ENCODE results near the gene ADCY10.

The ADCY10 gene

GRCh38 chr1:167766538-167766937, 147.4 kb downstream of the ADCY10 start:
- Histone ChIP-seq H3K9me3 (ENCODE audit: control insufficient read depth, low read length) (no peaks in the 10 kb centered on the region), H3K27me3 (replicated peaks; ENCODE audit: control insufficient read depth, insufficient read depth, low read length) (no peaks in the 10 kb centered on the region), H3K4me3 (ENCODE audit: low read length) (no peak overlapping the region), H3K4me1 (ENCODE audit: control insufficient read depth, insufficient read depth, low read length) (peaks cover 10% of the 10 kb centered on the region), H3K9ac (ENCODE audit: low read length) (no peak overlapping the region), H3K36me3 (ENCODE audit: control insufficient read depth, insufficient read depth, low read length, severe bottlenecking) (peaks cover 56% of the 10 kb centered on the region)
- DNase-seq (ENCODE audit: low read depth): no peak

DNA sequence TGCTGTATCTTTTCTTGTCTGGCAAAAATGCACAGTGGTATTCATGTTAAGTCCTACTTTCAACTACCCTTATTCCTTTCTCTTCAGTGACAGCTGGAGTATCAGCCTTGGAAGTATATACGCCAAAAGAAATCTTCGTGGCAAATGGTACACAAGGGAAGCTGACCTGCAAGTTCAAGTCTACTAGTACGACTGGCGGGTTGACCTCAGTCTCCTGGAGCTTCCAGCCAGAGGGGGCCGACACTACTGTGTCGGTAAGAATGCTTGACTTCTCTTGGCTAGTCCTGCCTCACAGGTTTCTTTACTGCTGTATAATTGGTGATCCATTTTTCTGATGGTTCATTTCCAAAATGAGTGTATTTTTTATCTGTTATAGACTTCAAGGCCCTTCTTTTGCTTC, 148.4 kb downstream of the ADCY10 start:
- Histone ChIP-seq H3K9me3 (ENCODE audit: control insufficient read depth, low read length) (no peaks in the 10 kb centered on the region), H3K9ac (ENCODE audit: low read length) (no peak overlapping the region), H3K4me3 (ENCODE audit: low read length) (no peak overlapping the region), H3K27me3 (replicated peaks; ENCODE audit: control insufficient read depth, insufficient read depth, low read length) (no peaks in the 10 kb centered on the region), H3K4me1 (ENCODE audit: control insufficient read depth, insufficient read depth, low read length) (peaks cover 10% of the 10 kb centered on the region), H3K36me3 (ENCODE audit: control insufficient read depth, insufficient read depth, low read length, severe bottlenecking) (peaks cover 53% of the 10 kb centered on the region)
- no peak for DNase-seq (ENCODE audit: low read depth)

DNA sequence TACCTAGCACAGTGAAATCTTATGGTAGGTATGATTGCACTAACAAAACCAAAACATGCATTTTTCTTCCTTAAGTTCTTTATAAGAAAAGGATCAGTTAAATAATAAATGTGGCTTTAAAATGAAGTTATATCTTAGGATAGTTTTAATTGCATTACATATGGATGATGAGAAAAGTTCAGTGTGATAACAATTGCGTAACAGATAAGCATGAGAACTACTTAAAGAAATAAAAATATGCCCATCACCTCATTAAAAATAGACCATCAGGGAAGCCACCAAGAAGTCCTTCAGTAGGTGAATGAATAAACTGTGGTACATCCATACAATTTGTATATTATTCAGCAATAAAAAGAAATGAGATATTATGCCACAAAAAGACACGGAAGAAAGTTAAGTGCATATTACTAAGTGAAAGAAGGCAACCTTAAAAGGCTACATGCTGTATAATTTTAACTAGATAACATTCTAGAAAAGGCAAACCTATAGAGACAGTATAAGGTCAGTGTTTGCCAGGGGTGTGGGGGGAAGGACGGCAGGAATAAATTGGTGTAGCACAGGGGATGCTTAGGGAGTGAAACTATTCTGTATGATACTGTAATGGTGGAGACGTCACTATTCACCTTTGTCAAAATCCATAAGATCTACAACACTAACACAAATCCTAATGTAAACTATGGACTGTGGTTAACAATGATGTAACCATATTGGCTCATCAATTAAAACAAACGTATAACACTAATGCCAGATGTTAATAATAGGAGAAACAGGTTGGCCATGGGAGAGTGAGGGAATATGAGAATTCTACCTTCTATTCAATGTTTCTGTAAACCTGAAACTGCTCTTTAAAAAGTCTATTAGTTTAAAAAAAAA, 149.2 kb downstream of the ADCY10 start:
- peaks cover 12% of the 10 kb centered on the region for H3K4me1 ChIP-seq (ENCODE audit: control insufficient read depth, insufficient read depth, low read length)
- no peak overlapping the region for H3K9ac ChIP-seq (ENCODE audit: low read length)
- H3K9me3 ChIP-seq (ENCODE audit: control insufficient read depth, low read length): no peaks in the 10 kb centered on the region
- H3K36me3 ChIP-seq (ENCODE audit: control insufficient read depth, insufficient read depth, low read length, severe bottlenecking): peaks cover 45% of the 10 kb centered on the region
- no peak for DNase-seq (ENCODE audit: low read depth)
- no peaks in the 10 kb centered on the region for H3K27me3 ChIP-seq (replicated peaks; ENCODE audit: control insufficient read depth, insufficient read depth, low read length)
- no peak overlapping the region for H3K4me3 ChIP-seq (ENCODE audit: low read length)

DNA sequence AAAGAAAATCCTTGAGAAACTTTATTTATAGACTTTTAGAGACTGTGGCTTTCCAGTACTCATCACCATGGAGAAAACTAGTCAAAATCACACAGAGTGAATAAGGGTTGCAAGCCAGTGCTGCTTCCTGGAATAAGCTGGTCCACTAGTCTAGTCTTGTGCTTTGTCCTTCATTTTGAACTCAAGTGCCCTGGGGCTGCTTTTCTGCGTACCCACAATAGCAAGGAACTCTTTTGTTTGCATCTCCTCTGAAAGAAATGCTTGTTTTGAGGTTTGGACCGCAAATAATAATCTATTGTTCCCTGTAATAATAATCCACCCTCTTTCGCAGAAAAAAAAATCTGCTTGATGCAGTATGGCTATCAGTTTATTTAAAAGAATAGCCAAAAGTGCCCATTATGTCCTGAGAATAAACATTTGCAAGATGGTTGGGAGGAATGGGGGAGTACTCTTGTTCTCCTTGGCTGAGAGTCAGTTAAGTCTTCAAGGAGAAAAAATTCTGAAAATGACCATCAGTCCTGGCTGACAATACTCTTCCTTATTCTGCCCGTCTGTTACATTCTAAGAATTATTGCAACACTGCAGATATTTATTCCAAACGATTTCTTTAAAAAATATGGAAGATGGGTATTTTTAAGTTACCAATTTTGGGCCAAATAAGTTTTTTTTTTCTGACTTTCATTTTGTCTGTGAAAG, 150.3 kb downstream of the ADCY10 start:
- DNase-seq (ENCODE audit: low read depth): no peak
- H3K9ac ChIP-seq (ENCODE audit: low read length): no peak overlapping the region

GRCh38 chr1:167762061-167762746, 151.7 kb downstream of the ADCY10 start:
- Histone ChIP-seq H3K4me3 (ENCODE audit: low read length) (no peak overlapping the region), H3K9ac (ENCODE audit: low read length) (no peak overlapping the region), H3K9me3 (ENCODE audit: control insufficient read depth, low read length) (no peaks in the 10 kb centered on the region), H3K27me3 (replicated peaks; ENCODE audit: control insufficient read depth, insufficient read depth, low read length) (no peaks in the 10 kb centered on the region), H3K4me1 (ENCODE audit: control insufficient read depth, insufficient read depth, low read length) (peaks cover 24% of the 10 kb centered on the region), H3K36me3 (ENCODE audit: control insufficient read depth, insufficient read depth, low read length, severe bottlenecking) (peaks cover 20% of the 10 kb centered on the region)
- DNase-seq (ENCODE audit: low read depth): no peak

More for the DNA sequence above, 150.3 kb downstream of the ADCY10 start:
- peaks cover 19% of the 10 kb centered on the region for H3K4me1 ChIP-seq (ENCODE audit: control insufficient read depth, insufficient read depth, low read length)
- H3K4me3 ChIP-seq (ENCODE audit: low read length): no peak overlapping the region
- no peaks in the 10 kb centered on the region for H3K9me3 ChIP-seq (ENCODE audit: control insufficient read depth, low read length)
- peaks cover 34% of the 10 kb centered on the region for H3K36me3 ChIP-seq (ENCODE audit: control insufficient read depth, insufficient read depth, low read length, severe bottlenecking)
- no peaks in the 10 kb centered on the region for H3K27me3 ChIP-seq (replicated peaks; ENCODE audit: control insufficient read depth, insufficient read depth, low read length)

DNA sequence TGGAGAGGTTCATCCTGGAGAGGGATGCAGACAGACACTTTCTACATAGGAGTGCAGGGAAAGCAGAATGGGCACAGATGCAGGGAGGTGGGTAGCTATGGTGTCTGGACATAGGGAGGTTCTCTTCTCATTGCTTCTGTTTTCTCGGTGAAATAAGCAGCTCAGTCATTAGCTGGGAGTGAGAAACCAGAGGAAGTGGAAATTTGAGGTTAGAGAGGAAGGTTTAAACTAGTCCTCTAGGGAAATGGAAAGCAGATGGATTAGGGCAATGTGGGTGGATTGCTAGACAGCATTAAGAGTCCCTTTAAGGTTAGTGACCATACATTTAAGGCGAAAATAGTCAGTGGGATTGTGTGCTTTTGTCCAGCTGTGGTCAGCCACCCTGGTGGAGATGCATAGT, 152.5 kb downstream of the ADCY10 start:
- DNase-seq (ENCODE audit: low read depth): no peak
- Histone ChIP-seq H3K9ac (ENCODE audit: low read length) (no peak overlapping the region), H3K9me3 (ENCODE audit: control insufficient read depth, low read length) (no peaks in the 10 kb centered on the region), H3K27me3 (replicated peaks; ENCODE audit: control insufficient read depth, insufficient read depth, low read length) (no peaks in the 10 kb centered on the region), H3K36me3 (ENCODE audit: control insufficient read depth, insufficient read depth, low read length, severe bottlenecking) (peaks cover 12% of the 10 kb centered on the region), H3K4me3 (ENCODE audit: low read length) (no peak overlapping the region), H3K4me1 (ENCODE audit: control insufficient read depth, insufficient read depth, low read length) (peaks cover 29% of the 10 kb centered on the region)

Data from adipocyte (in vitro differentiated cells).